ENCODE results near the gene THRAP3. TPM values are rescaled to one million over a fixed set of nuclear protein-coding genes. Genes with fewer than 3 reads are reported as not detected.

THRAP3 gene
- total RNA-seq, 1 experiment from 2014 or later: 160 TPM

GRCh38 chr1:36206323-36206858 is 17.9 kb upstream of the THRAP3 start (continued):
- no peak for TF ChIP-seq CDX4 (CRISPR knock-in tag; IDR thresholded peaks at IDR 0.05; ENCODE audit: borderline replicate concordance)
- TF ChIP-seq AFF4 (CRISPR knock-in tag; IDR thresholded peaks at IDR 0.05; ENCODE audit: borderline replicate concordance): no peak
- no peak for TF ChIP-seq ZNF281 (CRISPR knock-in tag; IDR thresholded peaks at IDR 0.05)
- TF ChIP-seq FOXJ3 (CRISPR knock-in tag; IDR thresholded peaks at IDR 0.05; ENCODE audit: borderline replicate concordance): no peak
- no peak for TF ChIP-seq GRHL2 (CRISPR knock-in tag; IDR thresholded peaks at IDR 0.05; ENCODE audit: insufficient replicate concordance, severe bottlenecking)
- no peak for TF ChIP-seq NR3C1 (CRISPR knock-in tag; conservative IDR thresholded peaks at IDR 0.05; ENCODE audit: low read depth)
- no peak for TF ChIP-seq GTF2I (CRISPR knock-in tag; conservative IDR thresholded peaks at IDR 0.05)
- TF ChIP-seq MAX (CRISPR knock-in tag; IDR thresholded peaks at IDR 0.05): no peak
- TF ChIP-seq NFATC4 (CRISPR knock-in tag; IDR thresholded peaks at IDR 0.05): no peak

- ATAC-seq: peak; percentile 75
- TF ChIP-seq IRF2 (CRISPR knock-in tag; IDR thresholded peaks at IDR 0.05; ENCODE audit: borderline replicate concordance, low read depth) (no peak), ZNF317 (CRISPR knock-in tag; IDR thresholded peaks at IDR 0.05; ENCODE audit: borderline replicate concordance, low read depth) (no peak), ZNF281 (CRISPR knock-in tag; IDR thresholded peaks at IDR 0.05) (no peak), NR2C2 (CRISPR knock-in tag; IDR thresholded peaks at IDR 0.05) (no peak), ZNF219 (CRISPR knock-in tag; IDR thresholded peaks at IDR 0.05; ENCODE audit: borderline replicate concordance) (no peak), TEAD1 (CRISPR knock-in tag; IDR thresholded peaks at IDR 0.05) (no peak), NFATC4 (CRISPR knock-in tag; IDR thresholded peaks at IDR 0.05) (no peak), PRDM15 (CRISPR knock-in tag; IDR thresholded peaks at IDR 0.05) (no peak), ATF2 (CRISPR knock-in tag; IDR thresholded peaks at IDR 0.05; ENCODE audit: borderline replicate concordance, low read depth) (no peak), ESRRA (CRISPR knock-in tag; IDR thresholded peaks at IDR 0.05; ENCODE audit: borderline replicate concordance) (no peak), JUN (CRISPR knock-in tag; IDR thresholded peaks at IDR 0.05) (no peak)
These were observed 16.9 kb upstream of the THRAP3 start for GRCh38 chr1:36207339-36207738.

More at GRCh38 chr1:36207339-36207738, 16.9 kb upstream of the THRAP3 start:
- no peaks in the 10 kb centered on the region for H3K9me3 Mint-ChIP-seq
- no peak overlapping the region for H3K4me3 Mint-ChIP-seq
- H3K36me3 Mint-ChIP-seq: no peaks in the 10 kb centered on the region
- no peaks in the 10 kb centered on the region; the same call in 1 of the 2 replicates for H3K27me3 Mint-ChIP-seq (ENCODE audit: low read depth)
- DNase-seq (ENCODE audit: low spot score): peak; percentile 41
- peaks cover 15% of the 10 kb centered on the region for H3K4me1 Mint-ChIP-seq
- ChIA-PET CTCF (interaction anchor here (0.6 to 1.4 kb wide), 4 partner anchors 19 to 93 kb away, joined by 3 to 4 read pairs (median 3); no protein-coding TSS in a partner anchor), POLR2A (no interaction called here)
- peak overlapping the region; percentile 83 for H3K27ac Mint-ChIP-seq
